Activated naive CD4-positive, alpha-beta T cell treated with anti-CD3 and anti-CD28 coated beads for 36 hours (primary cell): ENCODE data around the gene PDIA6. TPM values are rescaled to one million over a fixed set of nuclear protein-coding genes. Genes with fewer than 3 reads are reported as not detected.

Experiments used
- CTCF ChIA-PET: fragments of 350-600 bp; sonication (Branson Sonifier 250); formaldehyde crosslinking; loops from one replicate; lab custom pipeline; 2021; ENCODE audit warnings: antibody characterized with exemption; lab: Charles Lee
- DNase-seq: peaks from one replicate; pipeline ENCODE4 v3.0.0-alpha.2; 2020
- H3K27ac Mint-ChIP-seq: one replicate; pipeline ENCODE4 v1.8.0; 2021; ENCODE audit warnings: mild to moderate bottlenecking, mixed read lengths
- H3K27me3 Mint-ChIP-seq: one replicate; pipeline ENCODE4 v1.8.0; 2021; ENCODE audit warnings: low read depth, mixed read lengths
- H3K36me3 Mint-ChIP-seq: one replicate; pipeline ENCODE4 v1.8.0; 2021; ENCODE audit warnings: low read depth, mixed read lengths
- H3K4me1 Mint-ChIP-seq: one replicate; pipeline ENCODE4 v1.8.0; 2021; ENCODE audit warnings: low read depth, mixed read lengths
- H3K4me3 Mint-ChIP-seq: one replicate; pipeline ENCODE4 v1.8.0; 2021; ENCODE audit warnings: mild to moderate bottlenecking, moderate library complexity, mixed read lengths
- H3K9me3 Mint-ChIP-seq: one replicate; pipeline ENCODE4 v1.8.0; 2021; ENCODE audit warnings: mixed read lengths
- intact Hi-C: fragments of 100-400 bp; cut with micrococcal nuclease; formaldehyde crosslinking; loops from one replicate; pipeline ENCODE4 v1.15.1; 2023
- total RNA-seq, 2 experiments: library from RNA; stranded (reverse); gene quantifications; one replicate each; pipeline ENCODE4 v1.2.3, GENCODE V29; 2021

The PDIA6 gene
- total RNA-seq, 2 experiments from 2014 or later = 103 to 106 TPM

DNA sequence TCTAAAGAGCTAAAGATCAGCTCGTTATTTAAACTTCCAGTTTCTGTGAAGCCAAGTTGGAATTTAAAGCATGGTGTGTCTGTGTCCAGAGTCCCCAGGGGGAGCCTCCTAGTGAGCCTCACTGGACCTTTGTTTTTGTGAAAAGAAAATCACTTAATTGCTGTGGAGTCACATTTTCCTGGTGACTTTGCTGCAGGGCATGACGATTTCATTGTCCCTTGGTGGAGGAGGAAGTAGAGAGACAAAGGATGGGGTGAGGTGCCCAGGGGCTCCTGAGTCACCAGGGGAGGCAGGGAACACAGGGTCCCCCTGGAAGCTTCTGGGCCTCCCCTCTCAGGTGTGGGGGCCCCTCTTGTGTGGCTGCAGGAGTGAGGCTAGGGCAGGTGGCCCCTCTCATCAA is 71.4 kb downstream of the PDIA6 start:
- intact Hi-C loops = no loop called here
- Mint-ChIP-seq H3K4me1 (peaks cover 8% of the 10 kb centered on the region), H3K9me3 (no peaks in the 10 kb centered on the region), H3K36me3 (no peaks in the 10 kb centered on the region), H3K27me3 (no peaks in the 10 kb centered on the region), H3K27ac (no peak overlapping the region), H3K4me3 (no peak overlapping the region)
- DNase-seq = no peak
- CTCF ChIA-PET = no interaction called here

DNA sequence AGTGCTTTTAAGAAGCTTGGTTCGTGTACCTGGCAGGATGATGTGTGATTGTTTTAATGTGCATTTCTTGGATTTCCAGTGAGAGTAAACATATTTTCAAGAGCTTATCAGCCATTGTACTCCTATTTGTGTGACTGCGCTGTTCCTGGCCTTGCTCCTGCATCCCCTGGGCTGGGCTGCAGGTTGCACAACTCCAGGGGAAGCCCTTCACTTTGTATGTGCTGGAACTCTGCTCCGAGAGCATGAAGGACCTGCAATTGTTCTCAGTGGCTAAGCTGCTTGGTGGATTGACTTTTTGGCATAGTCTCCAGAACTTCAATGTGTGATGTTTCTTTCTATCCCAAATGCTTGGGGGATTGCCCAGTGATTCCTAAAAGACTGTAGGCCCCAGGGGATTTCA is 72.4 kb downstream of the PDIA6 start:
- Mint-ChIP-seq H3K9me3 (no peaks in the 10 kb centered on the region), H3K4me1 (peaks cover under 1% of the 10 kb centered on the region), H3K27ac (no peak overlapping the region), H3K27me3 (no peaks in the 10 kb centered on the region), H3K4me3 (no peak overlapping the region), H3K36me3 (no peaks in the 10 kb centered on the region)
- CTCF ChIA-PET = no interaction called here
- no peak for DNase-seq
- intact Hi-C loops = no loop called here

DNA sequence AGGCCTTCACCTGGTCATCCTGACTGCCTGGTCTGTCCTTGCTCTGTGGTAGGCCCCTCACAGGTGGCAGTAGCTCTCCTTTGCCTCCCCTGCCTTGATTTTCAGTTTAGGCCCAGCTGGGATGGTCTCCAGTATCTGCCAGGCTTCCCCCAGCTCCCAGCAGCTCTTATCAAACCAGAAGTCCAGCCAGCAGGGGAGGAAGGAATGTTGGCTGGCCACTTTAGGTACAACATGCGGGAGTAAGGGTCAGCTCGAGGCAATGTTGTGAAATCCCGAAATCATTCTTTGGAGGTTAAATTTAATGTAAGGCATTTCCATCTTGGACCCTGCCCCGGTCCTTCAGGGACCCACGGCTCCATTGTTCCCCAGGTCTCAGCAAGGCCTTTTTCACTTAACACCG is 74.4 kb downstream of the PDIA6 start:
- Mint-ChIP-seq H3K4me3 (no peak overlapping the region), H3K36me3 (no peaks in the 10 kb centered on the region), H3K27me3 (no peaks in the 10 kb centered on the region), H3K9me3 (no peaks in the 10 kb centered on the region), H3K27ac (no peak overlapping the region), H3K4me1 (no peaks in the 10 kb centered on the region)
- DNase-seq = no peak
- intact Hi-C loops = no loop called here
- CTCF ChIA-PET = interaction anchor here (0.6 to 1.0 kb wide), 2 partner anchors 10 to 11 kb away, joined by 4 to 5 read pairs; no protein-coding TSS in a partner anchor

DNA sequence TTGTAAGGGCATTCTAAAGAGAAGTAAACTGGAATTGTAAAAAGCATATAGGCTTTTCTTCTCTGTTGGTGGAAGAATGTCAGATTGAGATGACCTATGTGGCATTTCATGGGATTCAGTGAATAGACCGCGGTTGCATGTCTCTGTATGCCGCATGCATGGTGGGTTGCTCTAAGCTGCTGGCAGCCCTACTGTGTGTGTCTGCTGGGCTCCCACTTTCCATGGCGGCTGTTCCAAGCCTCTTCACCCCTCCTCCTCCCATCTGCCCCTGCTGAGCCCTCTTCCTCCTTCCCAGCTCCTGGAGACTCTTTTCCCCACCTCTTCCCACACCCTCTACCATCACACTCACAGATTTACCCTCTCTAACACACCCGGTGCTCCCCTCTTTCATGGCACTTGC is 78.6 kb downstream of the PDIA6 start:
- Mint-ChIP-seq H3K27ac (no peak overlapping the region), H3K9me3 (no peaks in the 10 kb centered on the region), H3K4me1 (peaks cover 3% of the 10 kb centered on the region), H3K36me3 (no peaks in the 10 kb centered on the region), H3K27me3 (no peaks in the 10 kb centered on the region), H3K4me3 (no peak overlapping the region)
- DNase-seq = no peak
- intact Hi-C loops = no loop called here
- CTCF ChIA-PET = no interaction called here

DNA sequence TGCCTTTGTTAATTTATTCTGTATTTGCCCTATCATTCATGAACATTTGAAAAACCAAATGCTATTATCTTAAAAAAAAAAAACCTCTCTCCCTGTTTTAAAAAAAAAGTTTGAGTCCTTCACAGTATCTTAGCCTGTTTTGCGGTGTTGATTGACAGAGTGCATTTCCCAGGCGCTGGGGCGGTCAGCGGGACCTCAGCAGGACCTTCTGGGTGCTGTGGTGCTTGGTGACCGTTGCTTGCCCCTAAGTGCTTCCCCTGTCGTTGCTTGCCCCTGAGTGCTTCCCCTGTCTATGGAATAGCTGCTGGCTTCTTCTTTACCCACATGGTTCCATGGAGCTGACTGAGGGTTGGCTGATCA is 79.0 kb downstream of the PDIA6 start:
- CTCF ChIA-PET = no interaction called here

More for the DNA sequence above, 79.0 kb downstream of the PDIA6 start:
- no peaks in the 10 kb centered on the region for H3K27me3 Mint-ChIP-seq
- no peak overlapping the region for H3K4me3 Mint-ChIP-seq
- no peaks in the 10 kb centered on the region for H3K9me3 Mint-ChIP-seq
- no peaks in the 10 kb centered on the region for H3K36me3 Mint-ChIP-seq
- intact Hi-C loops = no loop called here
- no peak overlapping the region for H3K27ac Mint-ChIP-seq
- no peak for DNase-seq
- H3K4me1 Mint-ChIP-seq = peaks cover 3% of the 10 kb centered on the region

Other genes starting within 250 kb of the PDIA6 start
- gene NOL10, start 122.8 kb downstream of the PDIA6 start, total RNA-seq = 10 to 100 TPM; 27.0 to 28.9 TPM
- gene ATP6V1C2, start 91.2 kb downstream of the PDIA6 start, total RNA-seq = not detected
- not detected for gene KCNF1, start 99.1 kb upstream of the PDIA6 start, total RNA-seq